Stimulated activated CD4-positive, alpha-beta T cell treated with anti-CD3 and anti-CD28 coated beads, TNF-alpha, amount 100 ng/mL, for 48 hours (primary cell): ENCODE results near the gene TMOD3.
"Not testable (repeated sequence)": the region's sequence is repeated elsewhere in the genome, so short reads cannot be mapped to it uniquely, and the experiment has no call there.

Source experiments
- DNase-seq, 3 donors: peaks; one replicate each; pipeline ENCODE4 v3.0.0-alpha.2; 2020; ENCODE audit warnings: low read depth in 3 of 3

TMOD3 gene

GRCh38 chr15:51829376-51830275, at the start of gene TMOD3:
TMOD3 (plus strand) TSS chr15:51829653; CDS start chr15:51862885, 33,232 bp downstream.
- peak; percentile 78 to 84 (median 78) for DNase-seq

GRCh38 chr15:51780636-51781035, 48.8 kb upstream of the TMOD3 start:
- no peak for DNase-seq

GRCh38 chr15:51781506-51781905, 47.9 kb upstream of the TMOD3 start:
- no peak for DNase-seq

GRCh38 chr15:51782357-51782896, 47.0 kb upstream of the TMOD3 start:
- no peak for DNase-seq

GRCh38 chr15:51783967-51784366, 45.5 kb upstream of the TMOD3 start:
- no peak for DNase-seq

- DNase-seq = not testable (repeated sequence)
These were observed 42.3 kb upstream of the TMOD3 start for GRCh38 chr15:51787130-51787529.

GRCh38 chr15:51792474-51792873, 37.0 kb upstream of the TMOD3 start:
- not testable (repeated sequence) for DNase-seq

GRCh38 chr15:51793521-51794305, 35.7 kb upstream of the TMOD3 start:
- DNase-seq = no peak

GRCh38 chr15:51796847-51797401, 32.5 kb upstream of the TMOD3 start:
- no peak for DNase-seq

GRCh38 chr15:51798281-51798680, 31.2 kb upstream of the TMOD3 start:
- DNase-seq = no peak

GRCh38 chr15:51799282-51800252, 29.9 kb upstream of the TMOD3 start:
- DNase-seq = no peak

GRCh38 chr15:51801391-51801835, 28.0 kb upstream of the TMOD3 start:
- DNase-seq = no peak

- DNase-seq = no peak
These were observed 26.9 kb upstream of the TMOD3 start for GRCh38 chr15:51802593-51802992.

- DNase-seq = no peak
These were observed 25.5 kb upstream of the TMOD3 start for GRCh38 chr15:51803965-51804364.

- DNase-seq = no peak
These were observed 23.3 kb upstream of the TMOD3 start for GRCh38 chr15:51806123-51806522.

GRCh38 chr15:51809457-51809856, 20.0 kb upstream of the TMOD3 start:
- DNase-seq = no peak

GRCh38 chr15:51812598-51812997, 16.9 kb upstream of the TMOD3 start:
- no peak for DNase-seq

- DNase-seq = no peak
These were observed 14.8 kb upstream of the TMOD3 start for GRCh38 chr15:51814606-51815005.

- DNase-seq = no peak
These were observed 12.8 kb upstream of the TMOD3 start for GRCh38 chr15:51816611-51817010.

GRCh38 chr15:51818150-51818549, 11.3 kb upstream of the TMOD3 start:
- DNase-seq = no peak

GRCh38 chr15:51825698-51826097, 3.8 kb upstream of the TMOD3 start:
- DNase-seq = no peak
